CD4-positive, alpha-beta T cell treated with Interleukin-17A for 4 hours (primary cell): ENCODE data around the gene PREX1.
A peak's percentile ranks its signal among the peaks of the same experiment; 100 is the strongest.
"Not testable (repeated sequence)": the region's sequence is repeated elsewhere in the genome, so short reads cannot be mapped to it uniquely, and the experiment has no call there.

Experiments used
- DNase-seq: peaks from one replicate; pipeline ENCODE4 v3.0.0-alpha.2; 2020; ENCODE audit warnings: mixed read lengths

The PREX1 gene

DNA sequence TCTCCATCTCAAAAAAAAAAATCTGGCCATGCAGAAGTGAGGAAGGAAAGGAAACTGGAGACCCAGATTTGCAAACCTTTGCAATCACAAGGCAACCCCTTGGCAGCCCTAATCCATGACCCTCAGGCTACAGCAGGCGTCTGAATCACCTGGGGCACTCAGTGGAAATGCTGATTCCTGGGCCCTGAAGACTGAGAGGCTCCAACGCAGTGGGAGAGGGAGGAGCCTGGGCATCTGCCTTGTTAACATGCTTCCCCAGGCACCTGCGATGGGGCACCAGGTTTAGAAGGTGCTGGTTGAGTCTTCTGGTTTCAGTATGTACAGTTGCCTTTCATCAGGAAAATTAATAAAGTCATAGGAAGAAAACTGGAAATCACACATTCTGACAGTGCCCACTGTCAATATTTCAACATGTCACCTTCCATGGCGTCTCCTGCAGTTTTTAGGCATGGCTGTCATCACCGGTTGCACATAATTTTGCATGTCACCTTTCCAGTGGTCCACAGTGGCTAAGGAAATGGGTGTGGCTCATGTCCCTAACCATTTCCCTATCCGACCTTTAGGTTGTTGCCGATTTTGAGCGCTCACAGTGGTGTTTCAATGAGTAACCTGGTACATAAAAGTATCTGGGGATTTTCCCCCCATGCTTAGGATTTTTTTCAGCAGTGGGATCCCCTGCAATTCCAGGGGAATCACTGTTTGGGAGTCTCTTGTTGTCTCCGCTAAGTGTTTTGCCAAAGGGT lies 56.9 kb downstream of the PREX1 start:
- DNase-seq = no peak

DNA sequence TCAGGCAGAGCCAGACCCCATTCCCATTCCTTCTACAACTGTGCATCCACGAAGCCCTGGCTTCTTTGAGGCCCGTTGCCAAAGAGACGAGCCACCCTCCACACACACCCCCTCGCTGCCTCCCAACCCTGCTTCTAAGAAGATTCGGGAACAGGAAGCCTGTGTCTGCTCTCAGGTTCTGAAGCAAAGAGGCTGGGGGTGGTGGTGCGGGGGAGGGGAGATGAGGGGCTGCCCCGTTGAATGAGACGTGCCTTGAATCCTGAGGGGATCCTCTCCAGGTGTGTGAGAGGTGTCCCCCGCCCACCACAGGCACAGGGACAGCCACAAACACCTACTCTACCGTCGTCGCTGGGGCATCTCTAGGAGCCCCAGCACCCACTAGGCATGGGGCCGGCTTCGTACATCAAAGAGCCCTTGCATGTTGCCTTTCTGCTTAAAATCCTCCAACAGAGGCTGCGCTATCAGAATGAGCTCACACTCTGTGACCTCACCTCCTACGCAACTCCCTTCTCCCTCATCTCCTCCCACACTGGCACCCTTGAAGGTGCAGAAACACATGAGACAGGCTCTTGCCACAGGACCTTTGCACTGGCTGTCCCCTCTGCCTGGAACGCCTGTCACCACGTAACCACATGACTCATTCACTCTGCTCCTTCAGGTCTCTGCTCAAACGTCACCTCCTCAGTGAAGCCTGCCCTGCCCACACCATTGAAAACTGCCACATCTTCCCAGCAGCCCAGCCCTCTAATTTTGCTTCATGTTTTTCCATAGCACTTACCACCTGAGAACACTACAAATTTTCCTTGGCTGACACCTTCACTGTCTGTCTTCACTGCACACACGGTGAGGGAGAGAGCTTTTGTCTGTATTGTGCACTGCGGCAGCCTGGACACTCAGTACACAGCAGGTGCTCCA lies 58.5 kb downstream of the PREX1 start:
- DNase-seq = peak; percentile 85

GRCh38 chr20:48766961-48767960 lies 60.5 kb downstream of the PREX1 start:
- DNase-seq = no peak

DNA sequence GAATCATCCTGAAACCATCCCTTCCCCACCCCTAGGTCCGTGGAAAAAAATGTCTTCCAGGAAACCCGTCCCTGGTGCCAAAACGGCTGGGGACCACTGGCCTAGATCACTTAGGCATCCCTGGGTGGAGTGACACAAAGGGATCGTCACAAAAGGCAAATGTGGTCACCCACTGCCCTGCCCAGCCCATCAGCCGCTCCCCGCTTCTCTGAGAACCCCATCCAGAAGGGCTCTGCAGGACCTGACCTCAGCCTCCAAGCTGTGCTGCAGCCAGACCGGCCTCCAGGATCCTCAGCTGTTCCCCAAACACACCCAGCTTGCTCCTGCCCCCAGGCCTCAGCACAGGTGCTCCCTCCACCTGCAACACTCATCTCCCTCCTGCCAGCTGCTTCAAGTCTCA lies 61.6 kb downstream of the PREX1 start:
- DNase-seq = no peak

DNA sequence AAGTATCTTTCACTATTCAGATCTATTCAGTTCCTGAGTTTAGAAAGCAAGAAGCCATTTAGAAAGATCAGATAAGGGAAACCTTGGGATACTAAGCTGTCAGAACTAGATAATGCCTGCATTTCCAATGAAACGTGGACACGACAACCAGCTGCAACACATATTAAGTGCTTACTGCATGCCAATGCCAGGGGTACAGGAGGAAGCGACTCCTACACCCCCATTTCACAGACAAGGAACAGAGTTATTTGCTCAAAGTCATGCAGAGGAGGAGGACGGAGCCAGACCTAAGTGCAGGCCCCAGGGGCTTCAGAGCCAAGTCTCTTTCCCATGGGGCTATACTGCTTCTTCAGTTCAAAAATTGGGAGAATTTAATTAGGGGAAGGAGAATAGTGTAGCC lies 62.4 kb downstream of the PREX1 start:
- no peak for DNase-seq

DNA sequence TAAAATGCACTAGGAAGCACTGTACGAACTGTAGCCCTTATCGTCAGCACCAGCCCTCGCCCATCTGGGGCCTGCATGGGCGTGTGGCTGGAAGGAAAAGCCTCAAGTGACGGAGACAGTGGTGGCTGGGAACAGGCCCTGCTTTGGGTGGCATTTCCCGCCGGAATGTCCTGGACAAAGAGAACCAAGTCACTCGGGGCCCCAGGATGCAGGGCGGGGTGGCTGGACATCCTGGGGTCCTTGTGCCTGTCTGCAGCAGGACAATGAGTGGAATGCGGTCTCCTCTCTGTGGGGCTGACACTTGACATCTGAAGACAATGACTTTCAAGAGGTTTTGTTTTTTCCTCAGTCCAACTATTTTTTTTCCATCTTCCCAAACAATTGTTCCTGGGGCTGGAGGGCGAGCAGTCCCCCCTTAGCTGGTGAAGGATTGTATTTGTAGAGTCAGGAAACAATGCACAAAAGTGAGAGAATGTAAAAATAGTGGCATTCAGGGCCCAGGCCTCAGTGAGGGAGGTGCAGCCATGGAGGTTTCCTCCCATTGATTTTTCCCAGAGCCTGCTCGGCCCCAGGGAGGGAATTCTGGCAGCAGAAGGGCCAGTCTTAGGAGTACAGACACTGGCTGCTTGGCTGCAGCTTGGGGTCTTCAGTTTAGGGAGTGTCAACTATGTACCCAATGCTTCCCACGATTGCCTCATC lies 64.4 kb downstream of the PREX1 start:
- DNase-seq = no peak

- no peak for DNase-seq
Observed at GRCh38 chr20:48761874-48762273, 65.9 kb downstream of the PREX1 start.

DNA sequence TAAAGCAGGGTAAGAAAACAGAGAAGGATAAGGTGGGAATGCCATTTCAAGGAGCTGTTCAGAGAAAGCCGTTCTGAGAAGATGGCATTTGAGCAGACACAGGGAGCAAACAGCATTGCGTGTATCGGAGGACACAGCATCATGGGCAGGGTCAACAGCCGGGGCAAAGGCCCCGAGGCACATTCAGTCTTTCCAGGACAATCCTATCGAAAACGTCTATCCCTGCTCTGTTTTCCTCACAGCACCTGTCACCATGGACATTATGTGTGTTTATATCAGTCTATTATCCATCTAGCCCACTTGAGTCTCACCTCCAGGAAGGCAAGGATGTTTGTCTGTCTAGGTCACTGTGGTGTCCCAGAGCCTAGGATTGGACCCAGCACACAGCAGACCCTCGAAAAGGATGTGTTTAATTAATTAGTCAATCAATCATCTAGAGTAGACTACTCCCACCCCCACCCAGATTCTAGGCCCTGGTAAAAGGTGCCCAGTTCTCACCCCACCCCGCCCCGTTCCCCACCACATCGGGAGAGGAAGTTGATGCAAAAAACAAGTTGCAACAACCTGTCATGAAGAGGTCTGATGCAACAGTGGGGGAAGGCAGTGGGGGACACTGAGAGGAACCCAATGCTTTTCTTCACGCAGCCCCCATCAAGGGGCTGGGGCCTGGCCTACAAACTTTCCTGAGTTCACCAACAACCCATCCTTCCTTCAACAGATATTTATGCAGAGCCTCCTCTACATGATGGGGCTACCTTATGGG lies 66.6 kb downstream of the PREX1 start:
- peak; percentile 70 for DNase-seq

DNA sequence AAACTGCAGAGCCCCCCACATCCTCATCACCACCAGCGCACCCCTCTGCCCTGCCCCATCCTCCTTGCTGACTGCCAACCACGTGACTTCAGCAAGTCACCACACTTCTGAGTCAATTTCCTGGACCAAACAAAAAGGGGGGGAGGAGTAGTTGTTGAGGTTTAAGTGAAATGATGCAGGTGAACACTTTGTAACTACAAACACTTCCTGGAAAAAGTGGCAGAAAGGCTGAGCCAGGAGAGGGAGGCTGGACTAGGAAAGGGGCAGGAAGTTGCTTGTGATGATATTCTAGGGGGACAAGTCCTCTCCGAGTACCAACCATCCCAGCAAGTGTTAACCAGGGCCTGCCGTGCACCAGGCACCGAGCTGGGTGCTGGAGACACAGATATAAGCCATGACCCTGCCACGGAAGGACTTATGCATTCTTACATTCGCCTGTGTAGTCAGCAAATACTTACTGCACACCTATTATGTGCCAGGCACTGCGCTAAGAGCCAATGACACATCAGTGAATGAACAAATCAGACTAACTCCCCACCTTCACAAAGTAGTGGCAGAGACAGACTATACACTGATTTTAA lies 67.3 kb downstream of the PREX1 start:
- peak; percentile 77 for DNase-seq

DNA sequence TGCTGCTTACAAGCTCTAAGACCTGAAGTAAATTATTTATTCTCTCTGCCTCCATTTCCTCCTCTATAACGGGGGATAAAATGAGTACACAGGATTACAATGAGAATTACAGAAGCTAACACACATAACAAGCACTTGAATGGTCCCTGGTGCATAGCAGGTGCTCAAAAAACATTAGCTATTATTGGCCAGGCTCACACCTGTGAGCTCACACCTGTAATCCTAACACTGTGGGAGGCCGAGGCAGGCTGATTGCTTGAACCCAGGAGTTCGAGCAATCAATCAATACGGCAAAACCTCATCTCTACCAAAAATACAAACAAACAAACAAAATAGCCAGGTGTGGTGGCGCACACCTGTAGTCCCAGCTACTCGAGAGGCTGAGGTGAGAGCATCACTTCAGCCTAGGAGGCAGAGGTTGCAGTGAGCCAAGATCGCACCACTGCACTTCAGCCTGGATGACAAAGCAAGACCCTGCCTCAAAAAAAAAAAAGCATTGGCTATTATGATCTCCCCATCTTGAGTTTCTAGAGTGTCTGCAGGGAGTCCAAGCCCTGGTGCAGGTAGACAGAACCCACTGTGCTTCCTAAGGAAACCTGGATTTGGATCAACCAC lies 68.1 kb downstream of the PREX1 start:
- no peak for DNase-seq

GRCh38 chr20:48758206-48758820 lies 69.5 kb downstream of the PREX1 start:
- DNase-seq = peak; percentile 32

GRCh38 chr20:48756774-48757173 lies 71.0 kb downstream of the PREX1 start:
- not testable (repeated sequence) for DNase-seq

DNA sequence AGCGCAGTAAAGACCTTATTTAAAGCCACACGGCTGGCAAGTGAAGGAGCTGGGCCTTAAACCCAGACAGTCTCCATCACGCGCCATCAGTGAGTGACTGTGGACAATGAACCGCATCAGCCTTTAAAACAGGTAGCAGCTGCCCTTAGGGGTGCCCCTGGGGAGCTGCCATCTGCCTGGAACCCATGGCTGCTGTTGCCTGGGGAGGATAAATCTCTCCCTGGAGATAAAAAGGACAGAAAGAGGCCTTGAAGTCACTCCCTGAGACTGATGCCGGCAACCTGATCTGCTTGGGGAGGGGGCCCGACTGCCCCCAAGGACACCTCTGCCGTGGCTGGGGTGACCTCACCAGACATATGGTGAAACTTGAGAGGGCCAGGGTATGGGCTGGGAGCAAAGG lies 73.5 kb downstream of the PREX1 start:
- DNase-seq = no peak

GRCh38 chr20:48752963-48753362 lies 74.8 kb downstream of the PREX1 start:
- no peak for DNase-seq

DNA sequence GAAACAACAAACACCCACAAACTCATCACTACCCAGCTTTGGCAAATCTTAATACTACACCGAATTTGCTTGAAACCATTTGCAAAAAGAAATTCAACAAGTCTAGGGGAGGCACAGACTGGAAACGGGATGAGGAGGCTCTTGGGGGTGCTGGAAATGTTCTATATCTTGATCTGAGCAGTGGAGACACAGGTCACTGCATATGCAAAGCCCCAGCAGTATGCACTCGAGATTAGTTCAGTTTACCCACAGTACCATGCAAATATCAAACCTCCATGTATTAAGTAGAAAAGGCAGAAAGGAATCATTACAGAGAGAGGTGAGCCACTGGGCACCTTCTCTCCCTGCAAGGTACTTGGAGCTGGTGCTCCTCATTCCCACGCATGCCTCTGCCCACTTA lies 75.9 kb downstream of the PREX1 start:
- no peak for DNase-seq

GRCh38 chr20:48750941-48751635 lies 76.7 kb downstream of the PREX1 start:
- DNase-seq = peak; percentile 73

DNA sequence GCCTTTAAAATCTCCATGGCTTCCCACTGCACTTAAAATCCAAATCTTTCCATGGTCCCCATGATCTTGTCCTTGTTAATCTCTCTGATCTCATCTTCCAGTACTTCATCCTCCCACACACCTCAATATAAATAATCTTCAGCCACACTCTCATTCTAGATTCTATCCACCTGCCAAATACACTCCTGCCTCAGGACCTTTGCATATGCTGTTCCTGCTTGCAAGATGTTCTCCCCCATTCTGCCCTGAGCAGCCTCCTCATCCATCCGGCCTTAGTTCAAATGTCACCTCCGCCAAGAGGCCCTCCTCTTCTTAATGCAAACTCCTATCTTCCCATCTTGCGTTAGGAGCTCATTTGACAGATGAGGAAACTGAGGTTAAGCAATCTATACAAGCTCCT lies 77.4 kb downstream of the PREX1 start:
- DNase-seq = no peak

GRCh38 chr20:48749437-48749836 lies 78.4 kb downstream of the PREX1 start:
- DNase-seq = no peak

DNA sequence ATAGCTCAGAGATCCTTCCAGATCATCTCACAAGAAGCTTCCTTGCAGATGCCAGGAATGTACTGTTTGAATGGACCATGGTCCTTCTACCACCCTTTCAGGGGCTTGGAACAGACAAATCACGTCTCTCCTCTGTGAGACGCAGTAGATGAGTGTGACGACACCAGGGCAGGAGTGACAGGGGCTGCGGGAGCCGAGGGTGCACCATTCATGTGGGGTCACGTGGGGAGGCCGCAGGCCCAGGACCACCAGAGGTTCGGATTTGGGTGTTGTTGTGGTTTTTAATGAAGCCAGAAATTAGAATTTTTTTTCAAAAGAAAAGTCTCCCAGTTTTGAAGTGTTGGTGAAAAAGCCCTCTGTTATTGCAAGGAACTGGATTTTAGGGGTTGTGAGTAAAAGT lies 79.2 kb downstream of the PREX1 start:
- DNase-seq = no peak
